ENCODE data around the gene GRHL3. TPM values are rescaled to one million over a fixed set of nuclear protein-coding genes. Genes with fewer than 3 reads are reported as not detected.

The GRHL3 gene
- total RNA-seq, 1 donor, result not detected

GRCh38 chr1:24339996-24340395, 20.8 kb downstream of the GRHL3 start:
- DNase-seq (ENCODE audit: low read depth), result no peak
- TF ChIP-seq CTCF (IDR thresholded peaks at IDR 0.05; ENCODE audit: insufficient read depth, low read length), result no peak
- H3K4me3 ChIP-seq (ENCODE audit: low read depth, low read length), result no peak overlapping the region

- no peak for DNase-seq (ENCODE audit: low read depth)
- TF ChIP-seq CTCF (IDR thresholded peaks at IDR 0.05; ENCODE audit: insufficient read depth, low read length), result no peak
- no peak overlapping the region for H3K4me3 ChIP-seq (ENCODE audit: low read depth, low read length)
Observed at GRCh38 chr1:24340770-24341169, 21.6 kb downstream of the GRHL3 start.

- DNase-seq (ENCODE audit: low read depth), result no peak
- no peak for TF ChIP-seq CTCF (IDR thresholded peaks at IDR 0.05; ENCODE audit: insufficient read depth, low read length)
- no peak overlapping the region for H3K4me3 ChIP-seq (ENCODE audit: low read depth, low read length)
Observed at GRCh38 chr1:24341260-24341659, 22.1 kb downstream of the GRHL3 start.

GRCh38 chr1:24343412-24344089, 24.4 kb downstream of the GRHL3 start:
- DNase-seq (ENCODE audit: low read depth), result no peak
- no peak overlapping the region for H3K4me3 ChIP-seq (ENCODE audit: low read depth, low read length)
- no peak for TF ChIP-seq CTCF (IDR thresholded peaks at IDR 0.05; ENCODE audit: insufficient read depth, low read length)

GRCh38 chr1:24344090-24344742, 25.1 kb downstream of the GRHL3 start:
- DNase-seq (ENCODE audit: low read depth), result no peak
- no peak for TF ChIP-seq CTCF (IDR thresholded peaks at IDR 0.05; ENCODE audit: insufficient read depth, low read length)
- no peak overlapping the region for H3K4me3 ChIP-seq (ENCODE audit: low read depth, low read length)

GRCh38 chr1:24345334-24345733, 26.2 kb downstream of the GRHL3 start:
- TF ChIP-seq CTCF (IDR thresholded peaks at IDR 0.05; ENCODE audit: insufficient read depth, low read length), result no peak
- H3K4me3 ChIP-seq (ENCODE audit: low read depth, low read length), result no peak overlapping the region
- no peak for DNase-seq (ENCODE audit: low read depth)
